ENCODE results near the gene PTPN13.

DNA sequence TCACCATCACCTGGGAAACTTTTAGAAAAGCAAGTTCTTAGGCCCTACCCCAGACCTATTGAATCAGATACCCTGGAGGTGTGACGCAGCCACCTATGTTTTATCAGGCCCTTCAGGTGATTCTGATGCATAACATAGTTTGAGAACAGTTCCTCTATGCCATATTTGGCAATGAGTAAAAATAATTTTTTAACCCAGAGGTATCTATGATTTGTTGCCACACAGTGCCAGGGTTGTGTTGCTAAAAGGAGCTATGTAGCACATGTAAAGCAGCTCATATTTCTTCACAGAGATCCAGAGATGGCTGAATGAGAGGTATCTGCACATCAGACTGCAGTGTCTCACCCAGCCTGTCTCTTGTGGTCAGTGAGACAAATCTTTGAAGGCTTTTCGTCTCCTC lies 85.3 kb downstream of the PTPN13 start:
- TF ChIP-seq, protein P1, sequence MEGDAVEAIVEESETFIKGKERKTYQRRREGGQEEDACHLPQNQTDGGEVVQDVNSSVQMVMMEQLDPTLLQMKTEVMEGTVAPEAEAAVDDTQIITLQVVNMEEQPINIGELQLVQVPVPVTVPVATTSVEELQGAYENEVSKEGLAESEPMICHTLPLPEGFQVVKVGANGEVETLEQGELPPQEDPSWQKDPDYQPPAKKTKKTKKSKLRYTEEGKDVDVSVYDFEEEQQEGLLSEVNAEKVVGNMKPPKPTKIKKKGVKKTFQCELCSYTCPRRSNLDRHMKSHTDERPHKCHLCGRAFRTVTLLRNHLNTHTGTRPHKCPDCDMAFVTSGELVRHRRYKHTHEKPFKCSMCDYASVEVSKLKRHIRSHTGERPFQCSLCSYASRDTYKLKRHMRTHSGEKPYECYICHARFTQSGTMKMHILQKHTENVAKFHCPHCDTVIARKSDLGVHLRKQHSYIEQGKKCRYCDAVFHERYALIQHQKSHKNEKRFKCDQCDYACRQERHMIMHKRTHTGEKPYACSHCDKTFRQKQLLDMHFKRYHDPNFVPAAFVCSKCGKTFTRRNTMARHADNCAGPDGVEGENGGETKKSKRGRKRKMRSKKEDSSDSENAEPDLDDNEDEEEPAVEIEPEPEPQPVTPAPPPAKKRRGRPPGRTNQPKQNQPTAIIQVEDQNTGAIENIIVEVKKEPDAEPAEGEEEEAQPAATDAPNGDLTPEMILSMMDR (IDR thresholded peaks at IDR 0.05): no peak
- TF ChIP-seq POLR2A (IDR thresholded peaks at IDR 0.05): no peak
- TF ChIP-seq EP300 (IDR thresholded peaks at IDR 0.05): no peak
- no peak for TF ChIP-seq POLR2AphosphoS5 (IDR thresholded peaks at IDR 0.05)
